WTC11 (cell line): Measurements from ENCODE around the gene IAH1. TPM values are rescaled to one million over a fixed set of nuclear protein-coding genes. Genes with fewer than 3 reads are reported as not detected.

Experiments used
- ATAC-seq: fragments of 200-7000 bp; cut with Tn5 transposase; 2 replicates; pipeline ENCODE4 v1.10.0; 2021; ENCODE audit warnings: mild to moderate bottlenecking, moderate library complexity
- CTCF ChIA-PET: fragments of 300-600 bp; sonication (Branson Sonifier 250); formaldehyde crosslinking; loops from one replicate; lab custom pipeline; 2021; ENCODE audit warnings: antibody characterized with exemption; lab: Charles Lee
- POLR2A ChIA-PET: fragments of 350-600 bp; sonication (Branson Sonifier 250); formaldehyde crosslinking; loops from one replicate; lab custom pipeline; 2021; ENCODE audit warnings: antibody characterized with exemption; lab: Charles Lee
- DNase-seq: peaks from one replicate; pipeline ENCODE4 v3.0.0; 2021; ENCODE audit warnings: low spot score
- H3K27ac Mint-ChIP-seq: 2 replicates; pipeline ENCODE4 v1.8.0; 2021; ENCODE audit warnings: mixed read lengths
- H3K27me3 Mint-ChIP-seq: 2 replicates; pipeline ENCODE4 v1.8.0; 2021; ENCODE audit warnings: low read depth, mild to moderate bottlenecking, moderate library complexity, mixed read lengths
- H3K36me3 Mint-ChIP-seq: 2 replicates; pipeline ENCODE4 v1.8.0; 2021; ENCODE audit warnings: mixed read lengths
- H3K4me1 Mint-ChIP-seq: 2 replicates; pipeline ENCODE4 v1.8.0; 2022; ENCODE audit warnings: mixed read lengths
- H3K4me3 Mint-ChIP-seq: 2 replicates; pipeline ENCODE4 v1.8.0; 2021; ENCODE audit warnings: mild to moderate bottlenecking, moderate library complexity, mixed read lengths
- H3K9me3 Mint-ChIP-seq: 2 replicates; pipeline ENCODE4 v1.8.0; 2021; ENCODE audit warnings: mixed read lengths
- AFF4 ChIP-seq: sonication (generic); formaldehyde crosslinking; IDR thresholded peaks from 2 replicates; pipeline ENCODE4 v1.8.1; 2023; ENCODE audit warnings: mild to moderate bottlenecking, missing genetic modification reagents, borderline replicate concordance
- ATF3 ChIP-seq: sonication (generic); formaldehyde crosslinking; conservative IDR thresholded peaks from 2 replicates; pipeline ENCODE4 v1.8.1; 2022; ENCODE audit warnings: mild to moderate bottlenecking, missing genetic modification reagents
- CDX4 ChIP-seq: fragments of 250-450 bp; sonication (Bioruptor Pico); IDR thresholded peaks from 2 replicates; pipeline ENCODE4 v1.9.0; 2021; ENCODE audit warnings: moderate library complexity, mild to moderate bottlenecking, inconsistent platforms, borderline replicate concordance
- CTCF ChIP-seq: fragments of 200-600 bp; IDR thresholded peaks from 2 replicates; pipeline ENCODE4 v1.8.0; 2022; ENCODE audit warnings: antibody characterized with exemption
- E2F5 ChIP-seq: sonication (generic); formaldehyde crosslinking; IDR thresholded peaks from 2 replicates; pipeline ENCODE4 v1.8.1; 2022; ENCODE audit warnings: mild to moderate bottlenecking, moderate library complexity, missing genetic modification reagents
- EMX1 ChIP-seq: fragments of 250-450 bp; sonication (Bioruptor Pico); IDR thresholded peaks from 2 replicates; pipeline ENCODE4 v1.8.0; 2021; ENCODE audit warnings: mild to moderate bottlenecking
- ERG ChIP-seq: fragments of 250-450 bp; sonication (Bioruptor Pico); IDR thresholded peaks from 2 replicates; pipeline ENCODE4 v1.8.0; 2021; ENCODE audit warnings: mild to moderate bottlenecking
- FOXK1 ChIP-seq: sonication (generic); formaldehyde crosslinking; IDR thresholded peaks from 2 replicates; pipeline ENCODE4 v1.8.0; 2022; ENCODE audit warnings: mild to moderate bottlenecking, moderate library complexity, missing genetic modification reagents
- FOXP4 ChIP-seq: sonication (generic); formaldehyde crosslinking; IDR thresholded peaks from 2 replicates; pipeline ENCODE4 v1.8.0; 2022; ENCODE audit warnings: mild to moderate bottlenecking, missing genetic modification reagents
- IRF1 ChIP-seq: sonication (generic); formaldehyde crosslinking; IDR thresholded peaks from 2 replicates; pipeline ENCODE4 v1.8.0; 2023; ENCODE audit warnings: missing genetic modification reagents
- NFYB ChIP-seq: sonication (generic); formaldehyde crosslinking; conservative IDR thresholded peaks from 2 replicates; pipeline ENCODE4 v1.8.0; 2022; ENCODE audit warnings: low read depth, missing genetic modification reagents
- NR2C2 ChIP-seq: sonication (generic); formaldehyde crosslinking; IDR thresholded peaks from 2 replicates; pipeline ENCODE4 v1.8.0; 2022; ENCODE audit warnings: mild to moderate bottlenecking, missing genetic modification reagents
- SMAD4 ChIP-seq: sonication (generic); formaldehyde crosslinking; IDR thresholded peaks from 2 replicates; pipeline ENCODE4 v1.8.0; 2022; ENCODE audit warnings: mild to moderate bottlenecking, missing genetic modification reagents
- ZNF138 ChIP-seq: sonication (generic); formaldehyde crosslinking; conservative IDR thresholded peaks from 2 replicates; pipeline ENCODE4 v1.8.1; 2022; ENCODE audit warnings: mild to moderate bottlenecking, moderate library complexity, missing genetic modification reagents
- ZNF219 ChIP-seq: sonication (generic); formaldehyde crosslinking; IDR thresholded peaks from 2 replicates; pipeline ENCODE4 v1.8.0; 2023; ENCODE audit warnings: missing genetic modification reagents, mild to moderate bottlenecking, borderline replicate concordance
- ZNF232 ChIP-seq: sonication (generic); formaldehyde crosslinking; IDR thresholded peaks from 2 replicates; pipeline ENCODE4 v1.8.0; 2022; ENCODE audit warnings: mild to moderate bottlenecking, missing genetic modification reagents
- ZNF263 ChIP-seq: sonication (generic); formaldehyde crosslinking; IDR thresholded peaks from 2 replicates; pipeline ENCODE4 v1.8.1; 2022; ENCODE audit warnings: low read depth, mild to moderate bottlenecking, moderate library complexity, missing genetic modification reagents
- ZNF317 ChIP-seq: sonication (generic); formaldehyde crosslinking; IDR thresholded peaks from 2 replicates; pipeline ENCODE4 v1.8.1; 2023; ENCODE audit warnings: low read depth, mild to moderate bottlenecking, moderate library complexity, missing genetic modification reagents, borderline replicate concordance
- total RNA-seq: library from RNA; stranded (reverse); gene quantifications from 3 replicates; pipeline ENCODE4 v1.2.3, GENCODE V29; 2021

IAH1 gene
- total RNA-seq, 1 experiment from 2014 or later: 14.4 TPM

- no peak for TF ChIP-seq ERG (CRISPR knock-in tag)
Measured at GRCh38 chr2:9517118-9517782, 42.9 kb downstream of the IAH1 start (continued).

- CTCF ChIA-PET: interaction anchor here (0.9 to 1.0 kb wide), 2 partner anchors 250 to 252 kb away, joined by 3 read pairs; no protein-coding TSS in a partner anchor
- H3K36me3 Mint-ChIP-seq: peaks cover 32% of the 10 kb centered on the region
Measured at GRCh38 chr2:9518163-9518562, 43.8 kb downstream of the IAH1 start.

GRCh38 chr2:9518780-9519179, 44.4 kb downstream of the IAH1 start:
- Mint-ChIP-seq H3K36me3 (peaks cover 29% of the 10 kb centered on the region), H3K4me1 (no peaks in the 10 kb centered on the region), H3K4me3 (no peak overlapping the region), H3K27me3 (no peaks in the 10 kb centered on the region), H3K27ac (no peak overlapping the region), H3K9me3 (no peaks in the 10 kb centered on the region)
- no peak for DNase-seq
- no peak for ATAC-seq
- ChIA-PET POLR2A (no interaction called here), CTCF (interaction anchor here (0.9 to 1.0 kb wide), 2 partner anchors 249 to 252 kb away, joined by 3 read pairs; no protein-coding TSS in a partner anchor)
- TF ChIP-seq NR2C2 (CRISPR knock-in tag): no peak
- TF ChIP-seq CDX4 (CRISPR knock-in tag): no peak
- TF ChIP-seq EMX1 (CRISPR knock-in tag): no peak
- TF ChIP-seq ZNF138 (CRISPR knock-in tag): no peak
- TF ChIP-seq FOXP4 (CRISPR knock-in tag): no peak
- TF ChIP-seq CTCF: no peak
- no peak for TF ChIP-seq ZNF317
- no peak for TF ChIP-seq ZNF232
- TF ChIP-seq ERG (CRISPR knock-in tag): no peak
- no peak for TF ChIP-seq E2F5
- TF ChIP-seq NFYB: no peak
- no peak for TF ChIP-seq AFF4

More at GRCh38 chr2:9518163-9518562, 43.8 kb downstream of the IAH1 start:
- no peaks in the 10 kb centered on the region for H3K4me1 Mint-ChIP-seq
- POLR2A ChIA-PET: no interaction called here
- ATAC-seq (no peak), DNase-seq (no peak)
- no peak overlapping the region for H3K27ac Mint-ChIP-seq
- no peak overlapping the region for H3K4me3 Mint-ChIP-seq
- no peaks in the 10 kb centered on the region for H3K27me3 Mint-ChIP-seq
- H3K9me3 Mint-ChIP-seq: no peaks in the 10 kb centered on the region
- TF ChIP-seq ATF3 (CRISPR knock-in tag) (no peak), FOXK1 (no peak), SMAD4 (CRISPR knock-in tag) (no peak), ZNF263 (CRISPR knock-in tag) (no peak), IRF1 (no peak), ZNF219 (CRISPR knock-in tag) (no peak)
